Measurements from ENCODE around the gene OR4X1.
"Not testable (repeated sequence)": the region's sequence is repeated elsewhere in the genome, so short reads cannot be mapped to it uniquely, and the experiment has no call there.

OR4X1 gene

DNA sequence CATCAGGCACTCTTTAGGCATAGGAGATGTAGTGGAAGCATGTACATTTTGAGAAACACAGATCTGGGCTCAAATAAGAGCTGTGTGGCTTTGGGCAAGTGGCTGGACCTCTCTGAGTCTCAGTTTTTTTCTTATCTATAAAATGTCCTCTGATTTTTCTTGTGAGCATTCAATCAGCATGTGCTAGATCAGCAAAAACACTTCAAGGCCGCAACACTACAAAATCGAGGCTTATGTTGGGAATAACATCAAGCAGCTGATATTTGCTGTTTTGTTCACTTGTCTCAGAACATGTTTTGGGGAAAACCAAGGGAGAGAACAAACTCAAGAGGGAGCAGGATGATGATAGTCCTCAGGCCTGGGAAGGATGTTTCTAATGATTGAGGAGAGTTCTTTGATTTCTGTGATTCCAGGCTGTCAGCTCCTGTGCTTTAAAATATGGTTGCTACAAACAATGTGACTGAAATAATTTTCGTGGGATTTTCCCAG, at the start of gene OR4X1:
TSS of gene OR4X1 (plus strand) at position 439 of the 489 bp plus-strand sequence. CDS start at position 439, 0 bp downstream.
- DNase-seq, result no peak

GRCh38 chr11:48216510-48216909, 47.2 kb upstream of the OR4X1 start, which contains the start of gene OR4B1:
TSS of gene OR4B1 (plus strand) at chr11:48216810. CDS start at chr11:48216810, 0 bp downstream.
- no peak for DNase-seq

- no peak for DNase-seq
These were observed 34.9 kb upstream of the OR4X1 start for GRCh38 chr11:48228761-48229160.

DNA sequence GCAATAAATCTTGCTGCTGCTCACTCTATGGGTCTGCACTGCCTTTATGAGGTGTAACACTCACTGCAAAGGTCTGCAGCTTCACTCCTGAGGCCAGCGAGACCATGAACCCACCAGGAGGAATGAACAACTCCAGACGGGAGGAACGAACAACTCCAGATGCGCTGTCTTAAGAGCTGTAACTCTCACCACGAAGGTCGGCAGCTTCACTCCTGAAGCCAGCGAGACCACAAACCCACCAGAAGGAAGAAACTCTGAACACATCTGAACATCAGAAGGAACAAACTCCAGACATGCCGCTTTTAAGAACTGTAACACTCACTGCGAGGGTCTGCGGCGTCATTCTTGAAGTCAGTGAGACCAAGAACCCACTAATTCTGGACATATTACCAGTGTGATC, 33.6 kb upstream of the OR4X1 start:
- DNase-seq, result not testable (repeated sequence)

DNA sequence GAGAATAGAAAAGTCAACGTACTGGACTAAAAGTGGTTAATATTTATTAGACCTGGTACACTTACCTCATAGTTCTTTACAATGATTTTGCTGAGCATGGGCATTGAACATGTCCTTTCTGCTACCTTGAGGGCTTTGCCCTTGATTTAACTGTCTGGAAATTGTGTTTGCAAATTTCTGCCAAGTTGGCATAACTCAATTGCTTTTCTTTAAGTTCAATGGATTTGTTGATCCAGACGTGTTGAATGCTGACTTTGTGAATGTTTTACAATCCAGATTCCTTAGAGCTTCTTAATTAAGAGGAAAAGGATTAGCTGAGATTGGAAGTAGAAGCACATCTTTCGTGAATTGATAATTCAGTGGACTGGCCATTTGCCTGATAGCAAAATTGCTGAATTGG, 25.9 kb upstream of the OR4X1 start:
- DNase-seq, result no peak

DNA sequence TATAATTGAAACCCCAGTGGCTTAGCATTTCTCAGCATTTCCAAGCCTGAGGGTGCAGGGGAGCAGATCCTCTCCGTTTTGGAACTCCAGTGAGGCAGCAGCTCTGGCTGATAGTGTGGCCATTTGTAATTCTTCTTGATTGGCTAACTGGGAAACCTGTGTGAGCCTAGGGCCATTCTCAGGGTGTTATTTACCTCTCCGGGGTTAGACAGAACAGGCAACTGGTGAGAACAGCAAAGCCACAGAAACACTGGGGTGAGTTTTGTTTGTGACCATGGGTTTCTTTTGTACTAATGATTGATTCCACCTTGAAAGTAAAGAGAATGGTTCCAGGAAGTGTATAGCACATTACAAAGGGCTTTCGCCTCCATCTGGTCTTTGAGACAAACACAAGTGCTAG, 21.2 kb upstream of the OR4X1 start:
- DNase-seq, result no peak

GRCh38 chr11:48244804-48245203, 18.9 kb upstream of the OR4X1 start, which contains the start of gene OR4X2:
TSS of gene OR4X2 (plus strand) at chr11:48245104. CDS start at chr11:48245104, 0 bp downstream.
- no peak for DNase-seq

GRCh38 chr11:48248902-48249301, 14.8 kb upstream of the OR4X1 start:
- DNase-seq, result no peak

- no peak for DNase-seq
These were observed 2.1 kb upstream of the OR4X1 start for GRCh38 chr11:48261600-48261999.

DNA sequence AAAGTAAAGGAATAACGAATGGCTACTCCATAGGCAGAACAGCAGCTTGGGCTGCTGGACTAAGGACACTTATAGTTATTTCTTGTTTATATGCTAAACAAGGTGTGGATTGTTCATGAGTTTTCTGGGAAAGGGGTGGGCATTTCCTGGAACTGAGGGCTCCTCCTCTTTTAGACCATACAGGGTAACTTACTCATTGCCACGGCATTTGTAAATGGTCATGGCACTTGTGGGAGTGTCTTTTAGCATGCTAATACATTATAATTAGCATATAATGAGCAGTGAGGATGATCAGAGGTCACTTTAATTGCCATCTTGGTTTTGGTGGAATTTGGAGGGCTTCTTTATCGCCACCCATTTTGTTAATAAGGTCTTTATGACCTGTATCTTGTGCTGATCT, 7.0 kb downstream of the OR4X1 start:
- no peak for DNase-seq

DNA sequence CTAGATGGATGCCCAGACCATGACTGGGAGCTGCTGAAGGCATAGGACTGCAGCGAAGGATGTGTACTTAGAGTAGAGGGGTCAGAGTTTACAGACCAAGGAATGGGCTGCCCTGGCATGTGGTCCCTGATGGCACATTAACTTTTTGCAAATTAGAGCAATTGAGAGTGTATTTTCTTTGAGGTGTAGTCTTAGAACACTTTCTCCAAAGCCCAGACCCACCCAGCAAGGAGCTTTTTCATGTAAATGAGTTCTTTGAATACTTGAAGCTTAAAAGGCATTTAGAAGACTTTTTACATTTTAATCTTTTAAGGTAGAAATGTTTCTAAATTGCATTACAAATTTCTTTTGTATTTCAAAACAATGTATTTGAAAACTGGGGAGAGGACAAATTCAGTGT, 8.9 kb downstream of the OR4X1 start:
- no peak for DNase-seq

DNA sequence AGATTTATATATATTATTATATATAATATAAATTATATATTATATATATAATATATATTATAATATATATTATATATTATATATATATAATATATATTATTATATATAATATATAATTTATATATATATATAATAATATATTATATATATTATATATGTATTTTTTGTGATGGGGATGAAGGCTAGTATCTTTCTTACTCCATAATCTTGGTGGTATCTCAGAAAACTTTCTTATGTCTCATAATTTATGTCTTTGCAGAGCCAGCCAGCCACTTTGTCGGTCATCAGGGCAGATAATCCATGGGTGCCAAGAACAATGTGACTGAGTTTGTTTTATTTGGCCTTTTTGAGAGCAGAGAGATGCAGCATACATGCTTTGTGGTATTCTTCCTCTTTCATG, 42.3 kb downstream of the OR4X1 start, which contains the start of gene OR4S1:
TSS of gene OR4S1 (plus strand) at position 301 of the 400 bp plus-strand sequence. CDS start at position 301, 0 bp downstream.
- DNase-seq, result no peak

DNA sequence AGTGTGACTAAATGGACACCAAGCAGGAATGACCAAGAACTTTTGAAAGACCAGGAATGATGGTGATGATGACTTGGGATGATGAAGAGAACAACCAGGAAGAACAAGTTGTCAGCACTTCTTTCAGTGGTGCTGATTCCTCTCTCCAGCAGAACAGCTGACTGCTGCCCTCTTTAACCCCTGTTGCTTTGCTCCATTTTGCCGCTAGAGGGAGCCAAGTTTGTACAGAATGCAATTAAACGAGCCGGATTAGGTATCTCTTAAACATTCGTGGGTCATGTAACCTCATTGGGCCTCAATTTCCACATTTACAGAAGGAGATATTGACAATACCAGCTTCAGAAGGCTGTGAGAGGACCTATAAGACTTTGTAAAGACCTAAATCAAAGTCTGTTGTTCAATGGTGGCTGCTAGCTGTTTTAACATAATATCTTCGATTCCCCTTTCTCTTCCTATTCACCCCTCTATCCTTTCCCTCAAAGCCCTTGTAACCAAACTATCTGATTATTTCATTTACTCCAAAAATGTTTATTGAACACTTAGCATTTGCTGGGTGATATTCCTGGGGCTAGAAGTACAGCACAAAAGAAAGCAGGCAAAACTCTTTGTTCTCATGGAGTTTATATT, 44.2 kb downstream of the OR4X1 start:
- DNase-seq, result peak; percentile 62 to 66

DNA sequence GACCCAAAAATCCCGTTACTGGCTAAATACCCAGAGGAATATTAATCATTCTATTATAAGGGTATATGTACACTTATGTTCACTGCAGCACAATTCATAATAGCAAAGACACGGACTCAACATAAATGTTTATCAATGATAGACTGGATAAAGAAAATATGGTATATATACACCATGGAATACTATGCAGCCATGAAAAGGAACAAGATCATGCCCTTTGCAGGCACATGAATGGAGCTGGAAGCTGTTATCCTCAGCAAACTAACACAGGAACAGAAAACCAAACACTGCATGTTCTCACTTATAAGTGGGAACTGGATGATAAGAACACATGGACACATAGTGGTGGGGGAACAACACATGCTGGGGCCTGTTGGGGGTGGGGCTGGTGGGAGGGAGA, 49.9 kb downstream of the OR4X1 start:
- not testable (repeated sequence) for DNase-seq
